B cell (primary cell): ENCODE measurements around the gene TPK1. TPM values are rescaled to one million over a fixed set of nuclear protein-coding genes. Genes with fewer than 3 reads are reported as not detected.

Source experiments
- ATAC-seq: fragments of 200-7000 bp; cut with Tn5 transposase; one replicate; pipeline ENCODE4 v1.10.0; 2021; ENCODE audit warnings: low read depth, mild to moderate bottlenecking, moderate number of reproducible peaks, moderate library complexity
- CTCF ChIA-PET: fragments of 350-600 bp; sonication (Branson Sonifier 250); formaldehyde crosslinking; loops from one replicate; lab custom pipeline; 2021; ENCODE audit warnings: antibody characterized with exemption, inconsistent platforms; lab: Charles Lee
- POLR2A ChIA-PET: fragments of 350-600 bp; sonication (Branson Sonifier 250); formaldehyde crosslinking; loops from one replicate; lab custom pipeline; 2021; ENCODE audit warnings: antibody characterized with exemption; lab: Charles Lee
- DNase-seq: peaks from one replicate; pipeline ENCODE4 v3.0.0; 2013
- H2AFZ ChIP-seq: 2 replicates; pipeline ENCODE4 v1.6.1; 2012; ENCODE audit warnings: mild to moderate bottlenecking, low read depth, low read length; ENCODE audit not compliant: insufficient read depth, poor library complexity, severe bottlenecking
- H3K27ac ChIP-seq, 2 donors: 1 replicate in 1 of 2; 2 replicates in 1 of 2; pipeline ENCODE4 v1.5.1; 2012 to 2013; ENCODE audit warnings: low read length in 2 of 2, mild to moderate bottlenecking in 2 of 2, moderate library complexity in 1 of 2
- H3K27me3 ChIP-seq, 4 experiments: fragments of 200-600 bp in 1 of 4; sonication (generic) in 1 of 4; replicated peaks in 1 of 4; 1 replicate in 2 of 4; 2 replicates in 2 of 4; pipeline versions ENCODE4 v1.6.1 to v1.7.0; 2013 to 2016; ENCODE audit warnings: low read length in 3 of 4, mild to moderate bottlenecking in 2 of 4, mixed read lengths in 1 of 4, moderate library complexity in 1 of 4; ENCODE audit not compliant: insufficient read depth in 4 of 4, control insufficient read depth in 3 of 4; ENCODE audit errors: control extremely low read depth in 1 of 4
- H3K36me3 ChIP-seq, 2 experiments: replicated peaks in 1 of 2; 1 replicate in 1 of 2; 2 replicates in 1 of 2; pipeline versions ENCODE4 v1.6.1 to v1.7.1; 2013; ENCODE audit warnings: low read length in 1 of 2; ENCODE audit not compliant: insufficient read depth in 2 of 2, control insufficient read depth in 1 of 2; ENCODE audit errors: control extremely low read depth in 1 of 2, extremely low read depth in 1 of 2
- H3K4me1 ChIP-seq, 2 donors: fragments of 200-600 bp in 1 of 2; sonication (generic) in 1 of 2; 1 replicate in 1 of 2; 2 replicates in 1 of 2; pipeline versions ENCODE4 v1.5.1 to v1.6.1; 2013 to 2017; ENCODE audit warnings: low read length in 2 of 2; ENCODE audit not compliant: control insufficient read depth in 2 of 2, insufficient read depth in 2 of 2
- H3K4me2 ChIP-seq: replicated peaks from 2 replicates; pipeline ENCODE3; 2012; ENCODE audit warnings: mild to moderate bottlenecking, low read depth, low read length; ENCODE audit not compliant: poor library complexity, severe bottlenecking
- H3K4me3 ChIP-seq, 5 experiments: fragments of 200-600 bp in 1 of 5; sonication (generic) in 1 of 5; 1 replicate in 3 of 5; 2 replicates in 2 of 5; pipeline versions ENCODE4 v1.5.1 to v1.7.0; 2011 to 2016; ENCODE audit warnings: low read length in 4 of 5, mild to moderate bottlenecking in 4 of 5, low read depth in 2 of 5, control low read depth in 1 of 5, moderate library complexity in 1 of 5; ENCODE audit not compliant: insufficient read depth in 1 of 5; ENCODE audit errors: control extremely low read depth in 1 of 5, extremely low read depth in 1 of 5
- H3K79me2 ChIP-seq: fragments of 200-600 bp; sonication (generic); one replicate; pipeline ENCODE4 v1.6.0; 2016; ENCODE audit warnings: low read length; ENCODE audit not compliant: control insufficient read depth, insufficient read depth
- H3K9ac ChIP-seq: fragments of 200-600 bp; sonication (generic); 2 replicates; pipeline ENCODE4 v1.6.1; 2017; ENCODE audit warnings: mild to moderate bottlenecking, low read length, moderate library complexity
- H3K9me3 ChIP-seq, 3 donors: one replicate each; pipeline versions ENCODE4 v1.6.1 to v1.7.1; 2013; ENCODE audit warnings: low read length in 2 of 3; ENCODE audit not compliant: control insufficient read depth in 2 of 3, insufficient read depth in 1 of 3; ENCODE audit errors: control extremely low read depth in 1 of 3
- H4K20me1 ChIP-seq: 2 replicates; pipeline ENCODE4 v1.6.0; 2012; ENCODE audit warnings: mild to moderate bottlenecking, low read length; ENCODE audit not compliant: insufficient read depth, control insufficient read depth, poor library complexity, severe bottlenecking
- H3K27ac Mint-ChIP-seq: one replicate; pipeline ENCODE4 v1.8.0; 2021; ENCODE audit warnings: mixed read lengths
- H3K27me3 Mint-ChIP-seq: one replicate; pipeline ENCODE4 v1.8.0; 2021; ENCODE audit warnings: mixed read lengths
- H3K4me1 Mint-ChIP-seq: one replicate; pipeline ENCODE4 v1.8.0; 2021; ENCODE audit warnings: mixed read lengths
- H3K4me3 Mint-ChIP-seq: one replicate; pipeline ENCODE4 v1.8.0; 2021; ENCODE audit warnings: mixed read lengths
- H3K9me3 Mint-ChIP-seq: one replicate; pipeline ENCODE4 v1.8.0; 2022; ENCODE audit warnings: mixed read lengths; ENCODE audit not compliant: insufficient read depth
- CTCF ChIP-seq: fragments of 200-600 bp; IDR thresholded peaks from one replicate; pipeline ENCODE4 v1.8.0; 2022; ENCODE audit warnings: antibody characterized with exemption, mild to moderate bottlenecking
- EZH2 ChIP-seq: IDR thresholded peaks from 2 replicates; pipeline ENCODE4 v1.6.1; 2012; ENCODE audit warnings: borderline replicate concordance, low read depth, mild to moderate bottlenecking, moderate library complexity, low read length; ENCODE audit not compliant: insufficient read depth, poor library complexity, severe bottlenecking
- WGBS: methylation state at CpG from one replicate; pipeline ENCODE4 v1.1.5; 2013; ENCODE audit warnings: missing lambda C conversion rate; ENCODE audit not compliant: insufficient coverage; 5-methylcytosine and 5-hydroxymethylcytosine counted together
- intact Hi-C: fragments of 100-400 bp; cut with micrococcal nuclease; formaldehyde crosslinking; loops from one replicate; pipeline ENCODE4 v1.10.0; 2022
- polyA plus RNA-seq: library from polyadenylated mRNA; depleted of rRNA; stranded (reverse); fragments of >200 nt; gene quantifications from 2 replicates; pipeline ENCODE4 v1.2.3, GENCODE V29; 2012
- total RNA-seq, 2 donors: library from RNA; stranded (reverse); fragments of 120-200 nt in 1 of 2; gene quantifications; 1 replicate in 1 of 2; 2 replicates in 1 of 2; pipeline versions ENCODE4 v1.2.3 to v1.2.4, GENCODE V29; 2013 to 2022

TPK1 gene
- total and polyA plus RNA-seq, 2 donors (not counting 1 experiment from before 2014, with no cell fraction given), result 13.7 to 26.4 TPM

- CTCF ChIA-PET, result no interaction called here
- no CpG with 5 or more reads among the region's 2 CpGs for WGBS
- no peak overlapping the region for H3K4me3 Mint-ChIP-seq
Observed at GRCh38 chr7:144672869-144673268, 163.0 kb downstream of the TPK1 start.

GRCh38 chr7:144671429-144671828 is 164.4 kb downstream of the TPK1 start:
- Histone ChIP-seq H3K9ac (no peak overlapping the region), H3K27me3 (no peaks in the 10 kb centered on the region), H2AFZ (no peak overlapping the region), H3K9me3 (no peaks in the 10 kb centered on the region), H3K4me1 (no peaks in the 10 kb centered on the region), H3K79me2 (no peaks in the 10 kb centered on the region), H3K27ac (no peak overlapping the region), H3K4me3 (no peak overlapping the region), H3K4me2 (no peak overlapping the region), H3K36me3 (no peaks in the 10 kb centered on the region), H4K20me1 (no peaks in the 10 kb centered on the region)
- DNase-seq (no peak), ATAC-seq (no peak)
- CTCF ChIA-PET, result no interaction called here
- no peak overlapping the region for H3K4me3 Mint-ChIP-seq
- H3K27me3 Mint-ChIP-seq, result no peaks in the 10 kb centered on the region
- intact Hi-C loops, result loop anchor here (10.0 kb wide), 1 partner anchor 1423 kb away; no protein-coding TSS in a partner anchor
- POLR2A ChIA-PET, result no interaction called here
- no peak overlapping the region for H3K27ac Mint-ChIP-seq
- no peaks in the 10 kb centered on the region for H3K9me3 Mint-ChIP-seq
- 100% methylated on average over 3 of the region's 4 CpGs for WGBS
- TF ChIP-seq CTCF (no peak), EZH2 (no peak)
- H3K4me1 Mint-ChIP-seq, result no peaks in the 10 kb centered on the region

More at GRCh38 chr7:144672869-144673268, 163.0 kb downstream of the TPK1 start:
- Histone ChIP-seq H3K27me3 (no peaks in the 10 kb centered on the region), H3K4me2 (no peak overlapping the region), H3K9ac (no peak overlapping the region), H4K20me1 (no peaks in the 10 kb centered on the region), H3K36me3 (no peaks in the 10 kb centered on the region), H3K27ac (no peak overlapping the region), H3K9me3 (no peaks in the 10 kb centered on the region), H3K4me1 (no peaks in the 10 kb centered on the region), H3K79me2 (no peaks in the 10 kb centered on the region), H3K4me3 (no peak overlapping the region), H2AFZ (no peak overlapping the region)
- DNase-seq (no peak), ATAC-seq (no peak)
- Mint-ChIP-seq H3K4me1 (no peaks in the 10 kb centered on the region), H3K27ac (no peak overlapping the region), H3K27me3 (no peaks in the 10 kb centered on the region), H3K9me3 (no peaks in the 10 kb centered on the region)
- intact Hi-C loops, result loop anchor here (10.0 kb wide), 1 partner anchor 1422 kb away; no protein-coding TSS in a partner anchor
- TF ChIP-seq EZH2 (no peak), CTCF (no peak)
- POLR2A ChIA-PET, result no interaction called here
